Stimulated activated CD4-positive, alpha-beta T cell treated with anti-CD3 and anti-CD28 coated beads, Interleukin-12 subunit alpha, Interleukin-12 subunit beta, amount 100 ng/mL, for 24 hours (primary cell): ENCODE data around the gene PRKG1.

Source experiments
- DNase-seq, 2 experiments: peaks; one replicate each; pipeline ENCODE4 v3.0.0-alpha.2; 2020; ENCODE audit warnings: low read depth in 2 of 2

Gene PRKG1

GRCh38 chr10:52056291-52056690, 982.0 kb downstream of the PRKG1 start:
- DNase-seq: no peak

- DNase-seq: no peak
These were observed 984.8 kb downstream of the PRKG1 start for GRCh38 chr10:52059089-52059488.

GRCh38 chr10:52063159-52063558, 988.9 kb downstream of the PRKG1 start:
- DNase-seq: no peak

GRCh38 chr10:52064084-52064845, 990.0 kb downstream of the PRKG1 start:
- no peak for DNase-seq

GRCh38 chr10:52066383-52066782, 992.1 kb downstream of the PRKG1 start:
- no peak for DNase-seq

- DNase-seq: no peak
These were observed 994.2 kb downstream of the PRKG1 start for GRCh38 chr10:52068485-52068884.

GRCh38 chr10:52071814-52072213, 997.5 kb downstream of the PRKG1 start:
- DNase-seq: no peak

- DNase-seq: no peak
These were observed 1000.3 kb downstream of the PRKG1 start for GRCh38 chr10:52074505-52075026.

GRCh38 chr10:52077814-52078213, 1003.5 kb downstream of the PRKG1 start:
- no peak for DNase-seq

- no peak for DNase-seq
These were observed 1004.2 kb downstream of the PRKG1 start for GRCh38 chr10:52078397-52078937.

GRCh38 chr10:52082307-52082706, 1008.0 kb downstream of the PRKG1 start:
- DNase-seq: no peak

- no peak for DNase-seq
These were observed 1009.1 kb downstream of the PRKG1 start for GRCh38 chr10:52083422-52083821.

GRCh38 chr10:52092390-52092789, 1018.1 kb downstream of the PRKG1 start:
- no peak for DNase-seq

- DNase-seq: no peak
These were observed 1023.8 kb downstream of the PRKG1 start for GRCh38 chr10:52098130-52098529.

- DNase-seq: no peak
These were observed 1024.8 kb downstream of the PRKG1 start for GRCh38 chr10:52099026-52099600.

- DNase-seq: no peak
These were observed 1025.8 kb downstream of the PRKG1 start for GRCh38 chr10:52100011-52100547.

- DNase-seq: no peak
These were observed 1031.0 kb downstream of the PRKG1 start for GRCh38 chr10:52105301-52105700.

- DNase-seq: no peak
These were observed 1031.7 kb downstream of the PRKG1 start for GRCh38 chr10:52106011-52106410.

GRCh38 chr10:52106899-52107298, 1032.6 kb downstream of the PRKG1 start:
- no peak for DNase-seq

GRCh38 chr10:52108236-52108635, 1033.9 kb downstream of the PRKG1 start:
- no peak for DNase-seq

- DNase-seq: no peak
These were observed 1036.3 kb downstream of the PRKG1 start for GRCh38 chr10:52110576-52110975.

GRCh38 chr10:52111101-52111891, 1037.0 kb downstream of the PRKG1 start:
- no peak for DNase-seq
